Panc1 (cell line): ENCODE measurements around the gene PIP5K1C. TPM values are rescaled to one million over a fixed set of nuclear protein-coding genes. Genes with fewer than 3 reads are reported as not detected.

Experiments used
- ATAC-seq: fragments of 200-7000 bp; cut with Tn5 transposase; 2 replicates; pipeline ENCODE4 v1.9.1; 2020; ENCODE audit warnings: mild to moderate bottlenecking, moderate library complexity
- BruUV-seq: library from RNA; stranded (reverse); fragments of 400-500 nt; replicated peaks from 2 replicates; lab custom pipeline; 2021; lab: Mats Ljungman, UMichigan
- CTCF ChIA-PET: fragments of 300-600 bp; sonication (Branson Sonifier 250); formaldehyde crosslinking; loops from one replicate; lab custom pipeline; 2022; ENCODE audit warnings: antibody characterized with exemption; lab: Charles Lee
- POLR2A ChIA-PET: fragments of 300-600 bp; sonication (Branson Sonifier 250); formaldehyde crosslinking; loops from one replicate; lab custom pipeline; 2022; ENCODE audit warnings: antibody characterized with exemption; lab: Charles Lee
- DNase-seq: peaks from one replicate; pipeline ENCODE4 v3.0.0-alpha.2; 2010; ENCODE audit warnings: low read depth, low spot score
- H3K27ac ChIP-seq: 2 replicates; pipeline ENCODE4 v1.5.1; 2011; ENCODE audit warnings: mild to moderate bottlenecking, low read length, inconsistent platforms
- H3K27me3 ChIP-seq: fragments of 200-500 bp; sonication (Bioruptor generic); 2 replicates; pipeline ENCODE4 v1.6.0; 2014; ENCODE audit warnings: low read length, inconsistent platforms; ENCODE audit not compliant: control insufficient read depth, insufficient read depth
- H3K36me3 ChIP-seq: fragments of 200-500 bp; sonication (Bioruptor generic); 2 replicates; pipeline ENCODE4 v1.5.1; 2014; ENCODE audit warnings: inconsistent platforms, mild to moderate bottlenecking, low read length, moderate library complexity; ENCODE audit not compliant: control insufficient read depth, insufficient read depth
- H3K4me1 ChIP-seq: 2 replicates; pipeline ENCODE4 v1.5.1; 2011; ENCODE audit warnings: inconsistent platforms, mild to moderate bottlenecking, low read length, moderate library complexity; ENCODE audit not compliant: control insufficient read depth, insufficient read depth
- H3K4me3 ChIP-seq, 2 experiments: 2 replicates each; pipeline ENCODE4 v1.5.1; 2011 to 2012; ENCODE audit warnings: low read depth in 2 of 2, low read length in 2 of 2, mild to moderate bottlenecking in 2 of 2, inconsistent platforms in 1 of 2, moderate library complexity in 1 of 2
- H3K9me3 ChIP-seq: fragments of 200-500 bp; sonication (Bioruptor generic); 2 replicates; pipeline ENCODE4 v1.5.1; 2014; ENCODE audit warnings: low read depth, mild to moderate bottlenecking, inconsistent platforms, low read length, moderate library complexity; ENCODE audit not compliant: control insufficient read depth, insufficient read depth
- CTCF ChIP-seq: fragments of 450-650 bp; IDR thresholded peaks from 2 replicates; pipeline ENCODE4 v1.5.1; 2017; ENCODE audit warnings: mild to moderate bottlenecking
- POLR2AphosphoS5 ChIP-seq: IDR thresholded peaks from 2 replicates; pipeline ENCODE4 v1.6.1; 2012; ENCODE audit warnings: mild to moderate bottlenecking, low read depth, low read length, moderate library complexity
- REST ChIP-seq, 2 experiments: IDR thresholded peaks; 2 replicates each; pipeline ENCODE4 v1.6.1; 2011 to 2012; ENCODE audit warnings: low read depth in 2 of 2, control low read depth in 1 of 2, low read length in 1 of 2, mild to moderate bottlenecking in 1 of 2, moderate library complexity in 1 of 2; ENCODE audit not compliant: insufficient read depth in 1 of 2
- SIN3A ChIP-seq: IDR thresholded peaks from 2 replicates; pipeline ENCODE4 v1.6.1; 2012; ENCODE audit warnings: low read depth, mild to moderate bottlenecking, low read length, moderate library complexity, borderline replicate concordance; ENCODE audit not compliant: insufficient read depth
- TCF7L2 ChIP-seq: IDR thresholded peaks from 2 replicates; pipeline ENCODE4 v1.6.1; 2011; ENCODE audit warnings: mild to moderate bottlenecking, low read depth, low read length, inconsistent platforms
- in situ Hi-C: cut with HindIII; loops from 2 replicates; pipeline ENCODE4 v1.10.0; 2016; ENCODE audit warnings: low sequenced_read_pairs, low pct_unique_long_range_greater_than_20kb
- intact Hi-C: fragments of 100-400 bp; cut with micrococcal nuclease; formaldehyde crosslinking; loops from one replicate; pipeline ENCODE4 v1.10.0; 2022; ENCODE audit not compliant: unreplicated experiment
- total RNA-seq: library from RNA; stranded (reverse); gene quantifications from one replicate; pipeline ENCODE4 v1.2.1, GENCODE V29; 2021; ENCODE audit not compliant: unreplicated experiment

The PIP5K1C gene
- total RNA-seq, 1 experiment from 2014 or later: 30.6 TPM

DNA sequence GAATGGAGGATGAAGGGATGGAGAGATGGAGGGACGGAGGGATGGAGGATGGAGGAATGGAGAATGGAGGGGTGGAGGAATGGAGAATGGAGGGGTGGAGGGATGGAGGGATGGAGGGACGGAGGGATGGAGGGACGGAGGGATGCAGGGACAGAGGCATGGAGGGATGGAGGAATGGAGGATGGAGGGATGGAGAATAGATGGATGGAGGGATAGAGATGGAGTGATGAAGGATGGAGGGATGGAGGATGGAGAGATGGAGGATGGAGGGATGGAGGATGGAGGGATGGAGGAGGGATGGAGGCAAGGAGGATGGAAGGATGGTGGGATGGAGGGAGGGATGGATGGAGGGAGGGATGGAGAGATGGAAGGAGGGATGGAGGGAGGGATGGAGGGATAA lies 22.1 kb downstream of the PIP5K1C start:
- no TSS peak for BruUV-seq
- in situ Hi-C loops (no loop called here), intact Hi-C loops (no loop called here)
- CTCF ChIA-PET: no interaction called here
- H3K4me1 ChIP-seq: no peaks in the 10 kb centered on the region
- H3K27me3 ChIP-seq: no peaks in the 10 kb centered on the region
- no peak overlapping the region for H3K27ac ChIP-seq
- DNase-seq: no peak
- POLR2A ChIA-PET: no interaction called here
- no peak for ATAC-seq
- no peaks in the 10 kb centered on the region for H3K9me3 ChIP-seq
- H3K36me3 ChIP-seq: no peaks in the 10 kb centered on the region
- H3K4me3 ChIP-seq: no peak overlapping the region
- TF ChIP-seq REST (IDR thresholded peaks at IDR 0.05; ENCODE audit: insufficient read depth in 1 of 2, low read depth in 2 of 2, low read length in 1 of 2) (no peak), SIN3A (no peak), POLR2AphosphoS5 (no peak), TCF7L2 (no peak), CTCF (no peak)

GRCh38 chr19:3674784-3675543 lies 25.3 kb downstream of the PIP5K1C start:
- Histone ChIP-seq H3K27me3 (no peaks in the 10 kb centered on the region), H3K9me3 (no peaks in the 10 kb centered on the region), H3K4me1 (peaks cover 7% of the 10 kb centered on the region; the same call in 1 of the 2 replicates), H3K4me3 (no peak overlapping the region), H3K27ac (no peak overlapping the region), H3K36me3 (no peaks in the 10 kb centered on the region)
- no peak for ATAC-seq
- ChIA-PET CTCF (no interaction called here), POLR2A (no interaction called here)
- no peak for TF ChIP-seq TCF7L2
- TF ChIP-seq CTCF: no peak
- TF ChIP-seq SIN3A: no peak
- TF ChIP-seq POLR2AphosphoS5: no peak
- TF ChIP-seq REST (IDR thresholded peaks at IDR 0.05; ENCODE audit: insufficient read depth in 1 of 2, low read depth in 2 of 2, low read length in 1 of 2): no peak
- no peak for DNase-seq
- no TSS peak for BruUV-seq
- intact Hi-C loops: no loop called here
- in situ Hi-C loops: no loop called here
